Measurements from ENCODE around the gene ALKBH5.

DNA sequence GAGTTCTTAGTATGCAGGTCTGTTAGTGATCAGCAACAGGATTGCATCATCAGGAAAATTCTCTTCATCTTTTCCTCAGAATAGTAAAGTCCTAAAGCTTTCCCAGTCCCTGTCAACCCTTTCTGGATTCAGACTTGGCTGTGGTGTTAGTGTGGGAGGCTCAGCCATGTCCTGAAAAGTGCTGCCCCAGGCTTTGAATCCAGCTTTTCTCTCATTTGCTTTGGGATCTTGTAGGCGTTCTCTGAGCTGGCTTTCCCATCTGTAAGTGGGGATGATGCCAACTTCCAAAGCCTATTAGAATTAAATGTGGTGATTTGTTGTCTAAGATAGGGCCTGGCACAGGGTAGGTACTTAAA lies 3.0 kb downstream of the ALKBH5 start:
- TF ChIP-seq, protein P1, sequence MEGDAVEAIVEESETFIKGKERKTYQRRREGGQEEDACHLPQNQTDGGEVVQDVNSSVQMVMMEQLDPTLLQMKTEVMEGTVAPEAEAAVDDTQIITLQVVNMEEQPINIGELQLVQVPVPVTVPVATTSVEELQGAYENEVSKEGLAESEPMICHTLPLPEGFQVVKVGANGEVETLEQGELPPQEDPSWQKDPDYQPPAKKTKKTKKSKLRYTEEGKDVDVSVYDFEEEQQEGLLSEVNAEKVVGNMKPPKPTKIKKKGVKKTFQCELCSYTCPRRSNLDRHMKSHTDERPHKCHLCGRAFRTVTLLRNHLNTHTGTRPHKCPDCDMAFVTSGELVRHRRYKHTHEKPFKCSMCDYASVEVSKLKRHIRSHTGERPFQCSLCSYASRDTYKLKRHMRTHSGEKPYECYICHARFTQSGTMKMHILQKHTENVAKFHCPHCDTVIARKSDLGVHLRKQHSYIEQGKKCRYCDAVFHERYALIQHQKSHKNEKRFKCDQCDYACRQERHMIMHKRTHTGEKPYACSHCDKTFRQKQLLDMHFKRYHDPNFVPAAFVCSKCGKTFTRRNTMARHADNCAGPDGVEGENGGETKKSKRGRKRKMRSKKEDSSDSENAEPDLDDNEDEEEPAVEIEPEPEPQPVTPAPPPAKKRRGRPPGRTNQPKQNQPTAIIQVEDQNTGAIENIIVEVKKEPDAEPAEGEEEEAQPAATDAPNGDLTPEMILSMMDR (IDR thresholded peaks at IDR 0.05; ENCODE audit: poor library complexity): no peak
- TF ChIP-seq EZH2phosphoT487 (IDR thresholded peaks at IDR 0.05; ENCODE audit: low read depth, severe bottlenecking, unreplicated experiment) (no peak), EZH2 (IDR thresholded peaks at IDR 0.05; ENCODE audit: borderline replicate concordance) (no peak)
